ENCODE results near the gene HMCN2.

Gene HMCN2, protein sequence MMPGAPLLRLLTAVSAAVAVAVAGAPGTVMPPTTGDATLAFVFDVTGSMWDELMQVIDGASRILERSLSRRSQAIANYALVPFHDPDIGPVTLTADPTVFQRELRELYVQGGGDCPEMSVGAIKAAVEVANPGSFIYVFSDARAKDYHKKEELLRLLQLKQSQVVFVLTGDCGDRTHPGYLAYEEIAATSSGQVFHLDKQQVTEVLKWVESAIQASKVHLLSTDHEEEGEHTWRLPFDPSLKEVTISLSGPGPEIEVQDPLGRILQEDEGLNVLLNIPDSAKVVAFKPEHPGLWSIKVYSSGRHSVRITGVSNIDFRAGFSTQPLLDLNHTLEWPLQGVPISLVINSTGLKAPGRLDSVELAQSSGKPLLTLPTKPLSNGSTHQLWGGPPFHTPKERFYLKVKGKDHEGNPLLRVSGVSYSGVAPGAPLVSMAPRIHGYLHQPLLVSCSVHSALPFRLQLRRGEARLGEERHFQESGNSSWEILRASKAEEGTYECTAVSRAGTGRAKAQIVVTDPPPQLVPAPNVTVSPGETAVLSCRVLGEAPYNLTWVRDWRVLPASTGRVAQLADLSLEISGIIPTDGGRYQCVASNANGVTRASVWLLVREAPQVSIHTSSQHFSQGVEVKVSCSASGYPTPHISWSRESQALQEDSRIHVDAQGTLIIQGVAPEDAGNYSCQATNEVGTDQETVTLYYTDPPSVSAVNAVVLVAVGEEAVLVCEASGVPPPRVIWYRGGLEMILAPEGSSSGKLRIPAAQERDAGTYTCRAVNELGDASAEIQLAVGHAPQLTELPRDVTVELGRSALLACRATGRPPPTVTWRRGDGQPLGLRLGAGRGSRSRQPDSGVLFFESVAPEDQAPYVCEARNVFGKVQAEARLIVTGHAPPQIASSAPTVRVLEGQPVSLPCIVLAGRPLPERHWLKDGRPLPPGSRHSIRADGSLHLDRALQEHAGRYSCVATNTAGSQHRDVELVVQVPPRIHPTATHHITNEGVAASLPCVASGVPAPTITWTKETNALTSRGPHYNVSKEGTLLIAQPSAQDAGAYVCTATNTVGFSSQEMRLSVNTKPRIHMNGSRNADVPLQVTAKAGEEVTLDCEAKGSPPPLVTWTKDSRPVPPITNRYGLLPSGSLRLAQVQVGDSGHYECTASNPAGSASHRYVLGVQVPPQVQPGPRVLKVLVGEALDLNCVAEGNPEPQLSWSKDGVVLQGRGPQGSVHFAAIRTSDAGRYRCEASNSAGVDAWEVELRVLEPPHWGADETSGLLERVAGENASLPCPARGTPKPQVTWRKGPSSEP (N-terminal part only)

DNA sequence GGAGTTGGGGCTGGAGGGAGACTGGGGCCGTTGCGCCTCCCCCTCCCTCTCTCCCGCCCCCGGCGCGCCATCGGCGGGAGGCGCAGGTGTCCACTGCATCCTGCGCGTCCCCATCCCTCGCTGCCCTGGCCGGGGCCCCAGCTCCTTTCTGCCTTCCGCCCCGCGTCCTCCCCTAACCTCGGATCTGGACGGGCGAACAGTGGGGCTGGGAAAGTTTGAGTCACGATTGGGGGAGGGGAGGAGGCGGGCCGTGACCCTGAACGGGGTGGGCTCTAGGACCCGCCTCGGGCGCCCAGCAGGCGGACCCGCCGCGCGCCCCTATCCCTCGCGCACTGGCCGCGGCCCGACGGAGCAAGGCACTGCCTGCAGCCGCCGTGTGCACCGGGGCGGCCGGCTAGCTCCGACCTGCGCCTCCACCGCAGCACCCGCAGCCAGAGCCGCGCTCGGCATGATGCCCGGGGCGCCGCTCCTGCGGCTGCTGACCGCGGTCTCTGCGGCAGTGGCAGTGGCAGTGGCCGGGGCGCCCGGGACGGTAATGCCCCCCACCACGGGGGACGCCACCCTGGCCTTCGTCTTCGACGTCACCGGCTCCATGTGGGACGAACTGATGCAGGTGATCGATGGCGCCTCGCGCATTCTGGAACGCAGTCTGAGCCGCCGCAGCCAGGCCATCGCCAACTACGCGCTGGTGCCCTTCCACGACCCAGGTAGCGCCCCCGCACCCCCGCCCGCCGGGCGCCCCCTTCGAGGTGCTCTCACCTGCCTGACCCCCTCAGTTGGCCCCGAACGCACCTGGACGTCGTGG, at the start of gene HMCN2:
Gene HMCN2, plus strand, starts transcription at position 330 of the 805 bp plus-strand sequence. Its CDS starts 119 bp downstream, at position 449.
- DNase-seq (ENCODE audit: low read depth), result no peak

DNA sequence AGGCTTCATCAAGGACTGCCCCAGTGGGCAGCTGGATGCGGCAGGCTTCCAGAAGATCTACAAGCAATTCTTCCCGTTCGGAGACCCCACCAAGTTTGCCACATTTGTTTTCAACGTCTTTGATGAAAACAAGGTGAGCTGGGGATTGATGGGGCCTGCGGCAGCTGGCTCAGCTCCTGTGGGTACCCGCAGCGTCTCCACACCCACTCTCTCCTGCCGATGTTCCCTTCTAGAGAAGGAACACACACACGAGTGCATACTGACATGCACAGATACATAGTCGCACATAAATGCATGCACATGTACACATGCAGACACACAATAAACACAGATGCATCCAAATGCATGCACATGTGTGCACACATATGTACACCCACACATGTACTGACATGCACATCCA, 47.7 kb upstream of the HMCN2 start:
- DNase-seq (ENCODE audit: low read depth), result no peak

DNA sequence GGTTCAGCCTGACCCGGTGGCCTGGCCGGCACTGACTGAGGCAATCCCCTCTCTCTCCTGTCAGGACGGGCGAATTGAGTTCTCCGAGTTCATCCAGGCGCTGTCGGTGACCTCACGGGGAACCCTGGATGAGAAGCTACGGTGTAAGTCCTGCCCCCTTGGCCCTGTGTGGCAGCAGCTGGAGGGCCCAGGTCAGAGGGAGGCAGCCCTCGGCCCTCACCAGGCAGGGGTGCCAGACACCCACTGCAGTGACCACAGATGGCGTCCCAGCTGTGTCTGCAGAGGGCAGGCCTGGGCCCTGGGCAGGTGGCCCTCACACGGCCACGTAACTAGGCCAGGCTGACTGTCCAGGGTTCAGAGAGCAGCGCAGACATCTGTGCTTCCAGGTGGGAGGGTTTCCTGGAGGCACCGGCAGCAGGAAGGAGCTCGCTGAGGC, 45.9 kb upstream of the HMCN2 start:
- DNase-seq (ENCODE audit: low read depth), result no peak

DNA sequence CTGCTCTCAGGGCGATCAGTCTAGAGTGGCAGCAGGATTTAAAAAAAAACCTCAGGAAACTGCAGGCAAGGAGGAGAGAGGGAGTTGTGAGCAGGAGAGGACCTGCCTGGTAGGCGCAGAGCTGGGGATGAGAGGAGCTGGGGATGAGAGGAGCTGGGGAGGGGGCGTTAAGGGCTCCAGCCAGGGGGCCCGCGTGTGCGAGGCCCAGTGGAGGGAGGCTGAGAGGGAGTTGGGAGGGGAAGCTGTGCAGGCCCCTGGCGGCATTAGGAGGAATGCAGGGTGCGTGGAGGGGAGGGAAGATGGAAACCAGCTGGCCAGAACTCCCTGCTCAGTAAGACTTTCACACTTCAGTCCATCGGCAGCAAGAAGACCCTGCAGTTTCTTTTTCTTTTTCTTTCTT, 45.2 kb upstream of the HMCN2 start:
- DNase-seq (ENCODE audit: low read depth), result no peak

DNA sequence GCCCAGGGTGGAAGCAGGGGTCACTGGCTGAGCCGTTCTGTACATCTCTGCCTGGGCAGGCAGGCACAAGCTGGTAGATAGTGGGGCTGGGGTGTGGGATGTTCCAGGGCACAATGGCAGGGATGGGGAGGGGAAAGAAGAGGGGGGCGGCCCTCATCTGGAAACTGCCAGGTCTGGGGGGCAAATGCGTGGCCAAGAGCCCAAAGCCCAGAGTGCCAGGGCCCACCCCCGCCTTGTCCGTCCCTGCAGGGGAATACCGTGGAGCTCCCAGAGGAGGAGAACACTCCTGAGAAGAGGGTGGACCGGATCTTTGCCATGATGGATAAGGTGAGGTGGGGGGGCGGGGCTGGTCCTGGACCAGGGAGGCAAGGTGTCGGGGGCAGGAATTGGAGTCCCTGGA, 42.7 kb upstream of the HMCN2 start:
- no peak for DNase-seq (ENCODE audit: low read depth)

DNA sequence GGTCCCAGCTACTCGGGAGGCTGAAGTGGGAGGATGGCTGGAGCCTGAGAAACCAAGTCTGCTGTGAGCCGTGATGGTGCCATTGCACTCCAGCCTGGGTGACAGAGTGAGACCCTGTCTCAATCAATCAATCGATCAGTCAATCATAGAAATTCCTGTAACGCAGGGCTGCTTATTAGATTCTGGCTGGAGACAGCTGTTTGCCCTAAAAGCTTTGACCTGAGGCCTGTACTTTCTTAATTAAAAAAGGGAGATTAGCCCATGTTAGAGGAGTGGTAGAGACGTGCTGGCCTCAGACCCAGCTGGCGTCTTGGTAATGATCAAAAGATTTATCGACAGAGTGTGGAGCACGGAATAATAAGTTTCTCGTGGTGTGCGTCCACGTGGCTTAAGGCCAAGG, 40.5 kb upstream of the HMCN2 start:
- no peak for DNase-seq (ENCODE audit: low read depth)

DNA sequence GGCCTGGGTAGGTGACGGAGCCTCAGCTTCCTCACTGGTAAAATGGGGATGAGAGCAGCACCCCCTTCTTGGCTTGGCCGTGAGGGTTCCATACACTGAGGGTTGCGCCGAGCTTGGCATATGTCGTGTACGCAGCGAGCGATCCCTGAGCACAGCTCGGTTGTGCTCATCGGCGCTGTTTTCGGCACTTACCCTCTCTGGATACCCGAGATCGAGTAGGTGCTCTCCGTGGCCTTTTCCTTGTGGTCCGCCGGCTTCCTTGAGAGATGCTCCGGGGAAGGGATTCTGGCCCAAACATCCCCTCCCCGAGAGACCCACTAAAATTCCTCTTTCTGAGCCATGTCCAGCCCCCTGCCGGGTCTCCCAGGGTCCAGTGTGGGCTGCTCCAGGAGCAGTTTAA, 40.0 kb upstream of the HMCN2 start:
- DNase-seq (ENCODE audit: low read depth), result no peak

DNA sequence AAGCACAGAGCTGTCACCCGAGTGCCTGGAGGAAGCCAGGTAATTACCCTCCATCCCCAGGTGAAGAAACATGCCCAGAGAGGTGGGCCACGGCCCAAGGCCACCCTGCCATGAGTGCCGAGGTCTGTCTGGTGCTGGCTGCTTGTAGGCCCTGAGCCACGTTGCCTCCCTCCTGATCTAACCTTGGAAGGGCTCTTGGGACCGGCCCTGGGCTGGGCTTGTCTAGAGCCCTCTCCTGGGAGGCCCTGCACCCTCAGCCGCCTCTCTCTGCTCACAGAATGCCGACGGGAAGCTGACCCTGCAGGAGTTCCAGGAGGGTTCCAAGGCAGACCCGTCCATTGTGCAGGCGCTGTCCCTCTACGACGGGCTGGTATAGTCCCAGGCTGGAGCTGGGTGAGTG, 39.4 kb upstream of the HMCN2 start:
- DNase-seq (ENCODE audit: low read depth), result no peak

DNA sequence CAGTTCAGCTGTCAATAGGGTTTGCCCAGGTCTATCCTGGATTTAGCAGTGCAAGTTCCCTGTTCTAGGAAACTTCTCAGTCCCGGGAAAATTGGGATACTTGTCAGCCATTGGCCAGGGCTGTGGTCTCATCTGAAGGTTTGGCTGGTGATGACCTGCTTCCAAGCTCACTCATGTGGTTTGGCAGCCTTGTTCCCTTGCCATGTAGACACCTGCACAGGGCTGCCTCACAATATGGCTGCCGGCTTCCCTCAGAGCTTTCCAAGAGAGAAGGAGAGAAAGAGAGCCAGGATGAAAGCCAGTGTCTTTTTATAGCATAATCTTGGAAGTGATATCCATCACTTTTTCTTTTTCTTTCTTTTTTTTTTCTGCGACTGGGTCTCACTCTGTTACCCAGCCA, 37.7 kb upstream of the HMCN2 start:
- DNase-seq (ENCODE audit: low read depth), result no peak

DNA sequence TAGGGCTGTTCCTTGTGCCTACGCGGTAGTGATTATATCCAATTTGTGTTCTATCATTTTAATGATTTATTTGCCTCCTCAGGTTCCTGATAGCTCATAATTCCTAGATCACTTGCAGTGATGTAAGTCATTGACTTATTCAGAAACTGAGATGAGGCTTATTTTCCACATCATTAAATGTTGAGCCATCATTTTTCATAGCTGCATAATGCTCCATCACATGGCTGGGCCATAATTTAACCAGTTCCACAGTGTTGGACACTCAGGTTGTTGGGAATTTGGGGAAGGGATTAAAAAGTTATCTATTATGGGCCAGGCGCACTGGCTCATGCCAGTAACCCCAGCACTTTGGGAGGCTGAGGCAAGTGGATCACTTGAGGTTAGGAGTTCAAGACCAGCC, 35.8 kb upstream of the HMCN2 start:
- DNase-seq (ENCODE audit: low read depth), result no peak

DNA sequence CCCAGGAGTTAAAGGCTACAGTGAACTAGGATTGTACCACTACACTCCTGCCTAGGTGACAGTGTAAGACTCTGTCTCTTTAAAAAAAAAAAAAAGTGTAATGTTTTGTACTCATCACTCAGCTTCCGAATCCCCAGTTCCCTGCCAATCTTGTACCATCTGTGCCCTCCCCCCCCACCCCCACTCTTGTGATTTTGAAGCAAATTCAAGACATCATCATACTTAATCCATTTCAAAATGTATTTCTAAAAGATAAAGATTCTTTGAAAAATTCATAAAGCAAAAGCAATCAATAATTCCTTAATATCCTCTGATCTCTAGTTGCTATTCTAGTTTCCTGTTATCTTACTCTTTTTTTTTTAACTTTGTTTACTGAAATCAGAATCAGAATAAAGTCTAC, 34.9 kb upstream of the HMCN2 start:
- no peak for DNase-seq (ENCODE audit: low read depth)

DNA sequence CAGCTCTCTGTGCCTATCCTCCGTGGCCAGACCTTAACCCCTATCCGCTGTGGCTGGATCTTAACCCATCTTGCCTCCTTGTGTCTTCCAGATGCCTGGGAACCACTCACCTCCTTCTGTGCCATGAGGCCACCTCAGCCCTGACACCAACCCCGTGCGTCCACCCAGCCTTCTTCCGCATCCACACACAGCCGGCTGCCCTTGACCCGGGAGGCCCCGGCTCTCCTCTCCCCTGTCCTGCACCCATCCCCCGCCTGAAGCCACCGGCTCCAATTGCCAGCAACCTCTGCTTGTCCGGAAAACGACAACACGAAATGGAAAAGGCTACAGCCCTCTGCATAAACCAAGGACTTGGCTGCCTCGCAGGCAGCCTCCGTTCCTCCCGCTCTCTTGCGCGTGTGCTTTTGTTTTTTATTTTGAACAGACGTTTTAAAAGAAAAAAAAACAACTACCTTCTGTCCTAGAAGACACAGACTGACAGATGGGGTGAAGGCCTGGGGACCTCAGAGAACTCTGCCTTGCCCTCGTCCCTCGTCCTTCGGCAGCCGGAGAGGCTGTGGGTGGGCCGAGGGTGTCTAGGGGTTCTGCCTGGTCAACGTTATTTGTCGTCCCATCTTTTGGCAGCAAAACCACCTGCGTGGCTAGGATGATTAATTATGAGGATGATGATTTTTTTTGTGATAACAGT, 32.5 kb upstream of the HMCN2 start:
- no peak for DNase-seq (ENCODE audit: low read depth)

DNA sequence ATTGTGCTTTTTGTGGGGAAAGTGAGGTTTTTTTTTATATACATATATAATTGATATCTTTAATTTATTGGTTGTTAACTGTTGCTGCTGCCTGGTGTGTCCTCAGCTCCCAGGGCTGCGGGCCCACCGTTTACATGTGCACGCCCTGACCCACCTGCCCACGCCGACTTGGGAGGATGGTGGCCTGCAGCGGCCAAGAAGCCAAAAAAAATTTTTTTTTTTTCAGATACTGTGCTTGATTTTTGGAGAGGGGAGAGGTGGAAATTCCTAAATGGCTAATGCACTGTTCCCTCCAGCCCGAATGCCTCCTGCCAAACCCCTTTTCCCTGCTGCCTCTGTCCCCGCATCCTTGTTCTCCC, 32.0 kb upstream of the HMCN2 start:
- no peak for DNase-seq (ENCODE audit: low read depth)

DNA sequence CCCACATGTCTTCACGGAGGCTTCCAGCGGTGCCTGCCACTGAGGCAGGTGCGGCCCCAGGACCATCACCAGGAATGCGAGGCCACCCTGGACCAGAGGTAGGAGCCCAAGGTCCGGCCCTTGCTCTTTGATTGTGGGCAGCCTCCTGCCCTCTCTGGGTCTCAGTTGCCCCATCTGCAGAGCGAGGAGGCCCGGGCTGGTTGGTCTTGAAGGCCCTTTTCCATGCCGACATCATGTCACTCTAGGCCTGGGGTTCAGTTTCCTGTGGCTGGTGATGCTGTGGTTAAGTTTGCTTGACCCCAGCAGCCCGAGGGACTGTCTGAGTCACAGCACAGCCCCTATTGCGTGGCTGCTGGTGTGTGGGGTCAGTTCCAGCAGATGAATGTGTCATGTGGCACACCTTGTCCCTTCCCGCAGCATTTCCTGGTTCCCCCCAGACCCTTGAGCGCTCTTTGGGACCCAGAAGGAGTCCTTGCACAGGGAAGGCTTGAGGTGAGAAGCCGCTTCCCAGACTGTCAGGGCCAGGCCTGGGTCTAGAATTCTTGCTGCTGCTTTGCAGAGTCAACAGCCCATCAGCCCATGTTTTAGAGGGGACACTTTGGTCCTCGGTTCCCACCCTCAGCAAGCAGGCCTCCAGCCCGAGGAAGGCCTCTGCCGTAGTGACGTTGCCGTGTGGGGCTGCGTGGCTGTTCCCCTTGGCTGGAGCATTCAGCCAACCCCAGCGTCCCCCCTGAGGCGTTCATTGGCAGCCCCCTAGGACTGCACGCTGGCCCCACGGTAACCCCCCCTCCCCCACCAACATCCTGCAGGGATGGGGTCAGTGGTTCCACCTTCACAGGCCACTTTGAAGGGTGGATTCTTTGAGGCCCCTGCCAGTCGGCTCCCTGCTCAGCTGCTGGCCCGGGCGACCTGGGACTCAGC, 31.0 kb upstream of the HMCN2 start:
- DNase-seq (ENCODE audit: low read depth), result no peak

DNA sequence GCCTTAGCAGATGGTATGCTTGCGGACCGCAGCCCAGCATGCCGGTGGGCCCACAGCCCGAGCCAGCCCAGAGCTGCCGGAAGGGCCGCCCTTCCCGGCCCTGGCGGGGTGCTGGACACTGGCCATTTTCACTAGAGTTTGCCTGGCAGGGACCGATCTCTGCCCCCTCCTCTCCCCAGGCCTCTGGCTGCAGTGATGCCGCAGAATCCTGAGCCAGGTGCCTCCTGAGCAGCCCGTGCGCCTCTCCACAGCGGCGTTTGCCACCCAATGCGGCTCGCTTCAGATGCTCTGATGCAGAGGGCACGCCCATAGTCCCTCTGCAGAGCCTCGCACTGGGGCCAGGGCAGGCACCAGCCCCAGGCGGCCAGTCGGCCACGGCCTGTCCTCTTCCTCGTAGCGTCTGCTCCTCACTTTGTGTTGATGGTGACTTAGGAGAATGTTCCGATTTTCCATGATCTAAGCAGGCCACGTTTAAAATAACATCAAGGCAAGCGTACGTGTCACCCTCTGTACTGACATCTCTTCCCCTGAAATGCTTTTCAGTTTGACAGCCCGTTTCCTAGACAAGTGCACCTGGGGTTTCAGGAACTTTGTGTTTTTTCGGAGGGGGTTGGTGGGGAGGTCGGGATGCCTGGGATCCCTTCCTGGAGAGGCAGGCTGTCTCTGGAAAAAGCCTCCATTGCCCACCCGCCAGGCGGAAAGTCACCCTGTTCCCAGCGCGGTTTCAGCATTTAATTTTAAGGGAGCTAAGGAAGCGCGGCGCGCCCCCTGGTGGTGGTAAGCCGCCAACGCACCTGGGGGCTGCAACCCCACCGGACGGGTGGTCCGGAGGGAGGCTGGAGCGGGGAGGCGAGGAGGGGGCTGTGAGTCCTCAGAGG, 29.8 kb upstream of the HMCN2 start:
- DNase-seq (ENCODE audit: low read depth), result peak; percentile 34

DNA sequence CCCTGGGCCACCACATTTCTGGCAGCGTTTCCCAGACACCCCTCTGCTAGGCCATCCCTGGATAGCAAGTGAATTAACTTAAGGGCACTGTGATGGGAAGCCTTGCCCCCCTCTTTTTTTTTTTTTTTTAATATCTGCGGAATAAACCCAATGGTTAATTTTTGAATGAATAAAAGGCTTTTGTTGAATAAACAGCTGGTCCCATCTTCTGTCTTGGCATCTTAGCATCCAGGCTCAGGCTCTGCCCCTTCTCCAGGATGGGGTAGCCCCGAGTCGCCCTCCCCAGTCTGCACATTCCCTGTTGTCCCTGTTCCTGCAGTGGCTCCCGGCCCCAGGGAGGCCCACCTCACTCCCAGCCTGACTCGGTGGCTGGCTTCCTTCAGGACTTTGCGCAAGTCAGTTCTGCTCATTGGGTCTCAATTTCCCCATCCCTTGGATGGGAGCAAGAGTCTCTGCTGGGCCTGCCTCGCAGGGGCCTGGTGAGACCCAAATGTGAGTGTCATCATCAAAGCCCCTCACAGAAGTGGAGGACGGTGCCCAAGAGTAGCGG, 29.0 kb upstream of the HMCN2 start:
- DNase-seq (ENCODE audit: low read depth), result no peak

DNA sequence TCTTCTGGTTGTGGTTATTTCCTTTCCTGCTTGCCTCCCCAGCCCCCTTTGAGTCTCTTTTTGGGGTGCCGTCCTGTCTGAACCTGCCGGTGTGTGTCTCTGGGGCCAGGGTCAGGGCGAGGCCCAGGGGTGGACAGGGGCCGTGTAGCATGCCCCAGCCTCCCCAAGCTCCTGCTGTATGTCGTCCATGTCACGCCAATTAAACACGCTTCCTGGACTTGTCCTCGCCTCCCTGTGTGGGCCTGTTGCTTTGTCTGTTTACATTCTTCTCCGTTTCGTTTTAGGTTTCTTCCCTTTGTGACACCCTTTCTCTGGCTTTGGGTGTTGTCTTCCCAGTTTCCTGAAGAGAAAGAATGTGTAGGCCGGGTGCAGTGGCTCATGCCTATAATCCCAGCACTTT, 28.5 kb upstream of the HMCN2 start:
- DNase-seq (ENCODE audit: low read depth), result no peak

DNA sequence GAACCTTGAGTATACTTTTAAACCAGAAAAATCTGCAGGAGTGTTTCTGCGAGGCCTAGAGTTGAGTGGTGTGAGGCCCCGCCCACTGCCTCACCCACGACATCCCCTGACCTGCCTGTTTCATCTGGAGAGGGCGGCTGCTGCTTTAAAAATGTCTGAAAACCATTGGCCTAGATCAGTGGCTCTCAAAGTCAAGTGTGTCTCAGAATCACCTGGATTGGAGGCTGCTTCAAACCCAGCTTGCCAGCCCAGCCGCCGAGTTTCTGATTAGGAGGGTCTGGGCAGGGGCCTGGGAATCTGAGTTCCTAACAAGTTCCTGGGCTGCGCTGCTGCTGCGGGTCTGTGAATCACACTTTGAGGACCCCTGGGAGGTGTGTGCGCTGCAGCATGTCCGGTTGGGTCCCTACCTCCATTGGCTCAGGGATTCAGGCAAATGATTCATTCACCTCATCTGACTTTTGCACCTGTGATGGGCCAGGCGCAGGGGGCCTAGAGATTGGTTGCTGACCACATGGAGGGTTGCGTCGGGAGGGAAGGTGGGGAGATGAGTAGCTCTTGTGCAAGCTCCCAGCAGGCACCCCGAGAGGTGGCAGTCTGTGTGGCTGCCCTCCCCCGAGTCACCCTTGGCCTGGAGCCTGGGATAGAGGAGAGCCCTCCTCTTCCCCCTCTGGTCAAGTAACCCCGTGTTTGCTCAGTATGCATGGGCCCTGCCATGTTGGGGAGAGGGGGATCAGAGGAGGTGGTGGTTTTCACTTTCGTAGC, 27.6 kb upstream of the HMCN2 start:
- no peak for DNase-seq (ENCODE audit: low read depth)
